Hippocampal formation (tissue), 2 donors: ENCODE measurements around the gene AP4M1.

Experiments used
- DNase-seq, 2 donors: peaks; one replicate each; lab custom pipeline; 2025; lab: John Stamatoyannopoulos, UW

The AP4M1 gene

DNA sequence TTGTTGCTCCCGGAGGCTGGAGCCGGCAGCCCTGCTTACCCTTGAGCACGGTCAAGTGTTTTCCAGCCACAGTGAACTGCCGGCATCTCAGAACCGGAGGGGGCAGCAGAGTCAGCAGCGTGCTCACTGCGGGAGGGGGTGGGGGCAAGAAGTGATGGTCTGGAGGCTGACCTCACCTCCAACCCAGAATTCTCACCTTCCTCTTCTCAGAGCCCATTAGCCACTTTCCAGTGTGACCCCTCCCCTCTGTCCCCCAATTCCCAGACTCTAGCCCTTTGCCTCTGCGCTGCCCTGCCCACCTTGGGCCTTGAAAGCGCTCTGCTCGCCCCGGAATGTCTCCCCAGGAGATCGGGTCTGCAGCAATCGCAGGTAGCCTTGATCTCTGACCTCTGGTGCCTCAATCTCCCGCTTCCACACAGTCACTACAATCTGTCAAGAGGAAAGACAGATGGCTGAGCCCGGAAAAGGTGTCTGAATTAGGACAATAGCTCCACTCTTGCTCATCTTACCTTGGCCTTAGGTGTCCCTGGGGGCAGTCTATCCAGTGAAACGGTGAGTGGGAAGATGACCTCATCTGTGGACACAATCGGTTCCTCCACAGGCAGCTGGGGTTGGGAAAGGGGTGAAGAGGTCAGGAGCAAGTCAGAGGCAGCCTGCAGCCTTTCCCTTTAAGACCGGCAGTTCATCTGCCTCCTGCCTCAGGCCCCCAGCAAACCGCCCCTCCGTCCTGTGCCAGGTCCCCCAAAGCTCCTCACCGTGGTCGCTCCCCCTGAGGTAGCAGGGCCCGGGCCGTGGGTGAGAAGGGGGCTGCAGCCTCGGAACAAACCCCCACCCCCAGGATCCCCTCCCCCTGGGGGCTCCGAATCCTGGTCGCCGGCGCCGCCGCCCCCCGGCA lies 56.1 kb downstream of the AP4M1 start:
- no peak for DNase-seq
